HG03135 (cell line): ENCODE measurements around the gene CDKN2B-AS1.
A peak's percentile ranks its signal among the peaks of the same experiment; 100 is the strongest.
"Not testable (repeated sequence)": the region's sequence is repeated elsewhere in the genome, so short reads cannot be mapped to it uniquely, and the experiment has no call there.

ENCODE experiments used
- ATAC-seq: cut with Tn5 transposase; IDR thresholded peaks from one replicate; pipeline ENCODE4 v1.9.1; 2021; ENCODE audit warnings: mild to moderate bottlenecking, moderate library complexity; ENCODE audit not compliant: unreplicated experiment

CDKN2B-AS1 gene

DNA sequence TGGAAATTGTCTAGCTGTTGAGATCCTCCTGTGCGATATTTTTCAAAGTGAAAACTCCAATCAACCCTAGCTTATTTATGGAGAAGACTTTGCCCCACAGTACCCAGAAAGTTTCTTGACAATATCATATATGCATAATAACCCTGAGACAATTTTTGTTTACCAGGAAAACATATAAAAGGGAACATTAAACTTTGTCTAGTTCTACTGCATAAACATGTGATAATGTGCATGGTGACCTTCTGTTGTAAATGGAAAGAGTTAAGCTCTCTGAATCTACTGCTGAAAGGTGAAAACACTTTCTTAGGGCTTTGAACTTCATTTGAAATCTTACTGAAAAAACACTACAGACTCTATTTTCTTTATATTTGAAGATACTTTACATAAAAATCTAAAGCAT lies 46.8 kb downstream of the CDKN2B-AS1 start:
- no peak for ATAC-seq

- no peak for ATAC-seq
Measured at GRCh38 chr9:22041775-22042174, 47.2 kb downstream of the CDKN2B-AS1 start.

DNA sequence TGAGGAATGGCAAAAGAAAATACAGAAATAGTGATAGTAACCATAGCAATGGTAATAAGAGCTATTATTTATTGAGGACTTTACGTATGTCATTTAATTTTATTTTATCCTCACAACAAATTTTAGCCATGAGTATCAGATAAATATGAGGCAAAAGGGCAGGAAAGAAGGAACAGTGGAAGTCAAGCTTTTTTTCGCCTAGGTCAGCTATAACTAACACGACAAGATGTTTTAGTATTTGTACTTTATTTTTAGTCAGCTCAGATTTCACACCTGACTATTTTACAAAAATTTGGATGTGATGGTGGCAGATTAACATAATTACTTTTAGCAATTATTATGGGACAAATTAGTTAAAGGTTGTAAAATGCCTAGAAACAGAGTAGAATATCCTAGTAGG lies 49.3 kb downstream of the CDKN2B-AS1 start:
- ATAC-seq: no peak

DNA sequence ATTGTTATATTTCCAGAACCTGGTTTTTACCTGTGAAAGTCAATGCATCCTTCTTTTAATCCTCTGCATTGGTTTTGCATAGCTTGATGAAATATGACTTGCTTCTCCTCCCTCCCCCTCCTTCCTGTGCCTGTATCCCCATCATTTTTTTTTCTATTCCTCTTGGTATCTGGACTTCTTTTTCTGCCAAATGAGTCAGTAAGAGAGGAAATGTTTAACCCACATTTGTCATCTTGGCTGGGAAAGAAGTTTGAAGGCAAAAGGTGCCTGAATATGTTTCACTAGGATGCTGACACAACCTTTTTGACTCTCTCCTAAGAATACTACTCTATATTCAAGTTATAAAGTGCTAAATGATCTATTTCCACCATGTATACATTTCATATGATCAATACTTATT lies 50.0 kb downstream of the CDKN2B-AS1 start:
- no peak for ATAC-seq

DNA sequence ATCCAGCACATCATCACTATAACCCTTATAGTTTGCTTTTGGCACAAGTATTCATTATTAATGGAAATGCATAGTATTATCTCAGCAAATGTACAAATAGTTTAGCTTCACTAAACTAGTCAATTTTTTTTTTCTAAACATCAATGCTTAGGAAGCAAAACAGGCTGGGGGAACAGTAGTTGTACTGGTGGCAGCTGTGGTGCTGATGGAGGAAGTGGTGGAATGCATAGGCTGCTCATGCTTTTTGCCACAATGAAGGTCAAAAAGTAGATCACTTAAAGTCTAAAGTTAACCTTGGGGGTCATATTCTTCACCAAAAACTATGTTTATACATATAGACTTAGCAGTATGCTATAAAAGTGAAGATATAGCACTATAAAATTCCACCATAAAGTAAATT lies 50.8 kb downstream of the CDKN2B-AS1 start:
- ATAC-seq: no peak

DNA sequence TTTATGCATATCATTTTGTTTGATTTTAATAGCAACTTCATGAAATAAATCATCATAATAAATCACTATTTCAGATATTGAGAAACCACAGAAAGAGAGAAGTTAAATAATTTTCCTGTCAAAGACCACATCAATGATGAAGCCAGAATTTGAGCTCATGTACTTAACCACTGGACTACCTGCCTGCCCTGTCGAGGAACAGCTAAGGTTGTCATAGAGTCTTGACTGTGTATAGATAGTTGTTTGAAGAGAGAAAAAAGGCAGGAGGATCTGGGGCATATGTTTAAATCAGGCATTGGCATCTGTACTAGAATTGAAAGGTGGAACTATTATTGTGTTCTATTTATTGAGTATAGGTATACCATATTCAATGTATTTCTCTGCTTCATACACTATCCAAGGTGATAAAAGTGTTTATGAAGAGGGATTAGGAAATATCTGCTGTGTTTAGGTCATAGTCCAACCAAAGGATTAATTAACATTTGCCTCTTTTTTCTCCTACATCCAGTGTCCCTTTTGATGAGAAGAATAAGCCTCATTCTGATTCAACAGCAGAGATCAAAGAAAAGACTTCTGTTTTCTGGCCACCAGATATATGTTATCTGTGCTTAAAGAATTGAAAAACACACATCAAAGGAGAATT lies 51.8 kb downstream of the CDKN2B-AS1 start:
- ATAC-seq: no peak

DNA sequence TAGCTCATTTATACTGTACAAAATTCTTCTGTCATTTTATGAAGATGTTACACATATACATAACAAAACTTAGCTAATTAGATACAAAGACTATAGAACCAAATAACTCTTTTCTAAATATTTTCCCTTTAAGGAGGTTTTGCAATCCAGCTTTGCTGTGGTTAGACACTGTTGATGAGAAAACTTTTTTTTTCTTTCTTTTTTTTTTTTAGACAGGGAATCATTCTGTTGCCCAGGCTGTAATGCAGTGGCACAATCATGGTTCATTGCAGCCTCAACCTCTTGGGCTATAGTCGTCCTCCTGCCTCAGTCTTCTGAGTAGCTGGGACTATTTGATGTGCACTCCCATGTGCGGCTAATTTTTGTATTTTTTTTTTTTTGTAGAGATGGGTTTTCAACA lies 53.0 kb downstream of the CDKN2B-AS1 start:
- no peak for ATAC-seq

GRCh38 chr9:22049411-22049810 lies 54.8 kb downstream of the CDKN2B-AS1 start:
- ATAC-seq: no peak

- peak; percentile 83 for ATAC-seq
Measured at GRCh38 chr9:22050924-22051323, 56.3 kb downstream of the CDKN2B-AS1 start.

GRCh38 chr9:22052376-22052945 lies 57.9 kb downstream of the CDKN2B-AS1 start:
- no peak for ATAC-seq

DNA sequence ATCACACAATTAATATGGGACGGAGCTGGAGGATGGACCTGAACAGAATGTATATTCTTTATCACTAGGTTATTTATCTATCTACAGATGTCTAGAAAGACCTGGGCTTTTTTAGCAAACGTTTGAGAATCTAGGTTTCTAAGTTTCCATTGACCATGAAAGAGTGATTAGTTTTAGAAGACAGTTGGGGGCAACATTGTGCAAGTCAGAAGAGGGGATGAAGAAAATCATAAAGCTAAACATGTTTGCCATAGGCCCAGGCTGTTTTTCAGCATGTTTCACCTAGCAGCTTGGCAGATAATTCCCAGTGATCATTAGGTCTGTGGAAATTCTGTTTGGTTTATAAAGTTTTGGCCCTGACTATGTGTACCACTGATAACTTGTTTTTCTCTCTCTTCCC lies 58.6 kb downstream of the CDKN2B-AS1 start:
- no peak for ATAC-seq

DNA sequence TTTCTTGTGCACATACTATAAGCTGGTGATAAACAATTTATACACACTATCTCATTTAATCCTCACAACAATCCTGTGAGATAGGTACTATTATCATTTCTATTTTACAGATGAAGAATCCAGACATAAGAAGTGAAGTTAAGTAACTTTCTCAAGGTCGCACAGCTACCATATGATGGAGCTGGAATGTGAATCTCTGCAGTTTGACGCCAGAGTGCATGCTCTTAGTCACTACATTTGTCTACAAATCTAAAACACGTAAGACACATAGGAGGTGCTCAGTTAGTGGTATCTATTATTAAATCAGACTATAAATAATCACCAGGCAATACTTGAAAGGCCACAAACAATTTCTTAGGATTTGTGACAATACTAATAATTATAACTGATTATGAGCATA lies 59.5 kb downstream of the CDKN2B-AS1 start:
- no peak for ATAC-seq

- no peak for ATAC-seq
Measured at GRCh38 chr9:22054529-22054928, 59.9 kb downstream of the CDKN2B-AS1 start.

DNA sequence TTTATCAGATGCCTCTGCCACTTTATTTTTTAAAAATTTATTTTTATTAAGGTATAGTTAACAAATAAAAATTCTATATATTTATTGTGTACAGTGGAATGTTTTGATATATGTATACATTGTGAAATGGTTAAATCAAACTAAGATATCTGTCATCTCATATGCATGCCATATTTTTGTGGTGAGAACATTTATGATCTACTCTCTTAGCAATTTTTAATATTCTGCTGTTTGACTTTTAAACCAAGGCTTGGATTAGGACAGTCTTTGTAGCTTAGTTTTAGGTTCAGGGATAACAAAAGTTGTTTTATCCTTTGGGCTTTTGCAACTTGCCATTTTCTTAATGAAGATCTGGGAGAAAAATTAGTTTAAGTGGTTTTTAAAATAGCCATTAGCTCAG lies 60.5 kb downstream of the CDKN2B-AS1 start:
- ATAC-seq: no peak

DNA sequence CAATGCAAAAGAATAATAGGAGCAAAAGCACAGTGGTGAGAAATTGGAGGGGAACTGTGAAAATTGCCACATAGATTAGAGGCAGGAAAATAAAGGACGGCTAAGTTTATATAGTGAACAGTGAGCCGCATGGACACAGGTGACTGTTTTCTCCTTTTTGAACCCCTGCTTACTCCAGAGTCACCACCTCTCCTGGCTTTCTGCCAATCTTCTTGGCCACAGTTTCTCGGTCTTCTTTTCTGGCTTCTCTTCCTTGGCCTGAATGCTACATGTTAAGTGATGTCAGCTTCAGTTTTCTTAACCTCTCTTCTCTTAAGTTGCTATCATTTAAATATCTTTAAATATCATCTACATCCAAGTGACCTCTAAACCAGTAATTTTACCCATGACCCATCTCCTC lies 61.8 kb downstream of the CDKN2B-AS1 start:
- no peak for ATAC-seq

- not testable (repeated sequence) for ATAC-seq
Measured at GRCh38 chr9:22057972-22058371, 63.4 kb downstream of the CDKN2B-AS1 start.

DNA sequence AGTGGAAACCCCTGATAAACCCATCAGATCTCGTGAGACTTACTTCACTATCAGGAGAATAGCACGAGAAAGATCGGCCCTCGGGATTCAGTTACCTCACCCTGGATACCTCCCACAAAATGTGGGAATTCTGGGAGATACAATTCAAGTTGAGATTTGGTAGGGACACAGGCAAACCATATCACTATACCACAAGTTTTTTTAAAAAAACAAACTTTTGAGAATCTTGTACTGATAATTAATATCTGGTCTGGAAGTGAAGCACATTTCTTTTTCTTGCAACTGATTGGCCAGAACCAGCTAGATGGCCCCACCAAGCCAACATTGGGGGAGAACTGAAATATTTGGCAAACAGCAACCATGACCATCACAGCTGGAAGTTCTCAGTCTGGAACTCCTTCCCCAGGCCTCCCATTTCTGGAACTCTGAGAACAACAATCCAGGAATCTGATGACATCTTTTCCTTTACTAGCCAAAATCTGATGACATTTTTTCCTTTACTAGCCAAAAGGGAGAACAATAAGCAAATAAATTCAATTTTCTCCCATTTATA lies 66.3 kb downstream of the CDKN2B-AS1 start:
- ATAC-seq: no peak

- ATAC-seq: no peak
Measured at GRCh38 chr9:22064957-22065356, 70.4 kb downstream of the CDKN2B-AS1 start.

- no peak for ATAC-seq
Measured at GRCh38 chr9:22065431-22066200, 71.0 kb downstream of the CDKN2B-AS1 start.

GRCh38 chr9:22067196-22067595 lies 72.6 kb downstream of the CDKN2B-AS1 start:
- no peak for ATAC-seq

DNA sequence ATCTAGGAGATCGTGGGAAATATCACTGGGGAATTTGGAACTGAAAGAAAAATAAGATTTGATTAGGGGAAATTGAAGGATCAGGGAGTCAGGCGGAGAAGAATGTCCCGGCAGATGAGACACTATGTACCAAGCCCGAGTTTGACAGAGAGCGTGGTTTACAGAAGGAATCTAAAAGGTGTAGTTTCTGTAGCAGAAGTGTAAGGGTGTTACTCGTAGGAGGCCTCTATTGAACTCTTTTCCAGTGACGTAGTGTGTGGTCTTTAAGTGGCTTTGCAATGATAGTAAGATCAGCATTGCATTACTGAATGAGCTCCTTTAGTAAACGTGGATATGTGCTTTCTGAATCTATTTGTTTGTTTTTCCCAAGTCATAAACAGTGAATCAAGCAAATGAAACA lies 73.8 kb downstream of the CDKN2B-AS1 start:
- ATAC-seq: no peak

GRCh38 chr9:22073349-22073748 lies 78.8 kb downstream of the CDKN2B-AS1 start:
- ATAC-seq: no peak
